ENCODE measurements around the gene ACAN. TPM values are rescaled to one million over a fixed set of nuclear protein-coding genes. Genes with fewer than 3 reads are reported as not detected.

Gene ACAN
- polyA plus RNA-seq, 3 donors: not detected

- H3K4me1 ChIP-seq (ENCODE audit: control insufficient read depth in 1 of 2, insufficient read depth in 2 of 2, low read length in 2 of 2): peaks cover 6 to 7% of the 10 kb centered on the region in 2 donors
- no peaks in the 10 kb centered on the region for H3K36me3 ChIP-seq (replicated peaks in 1 of 2; ENCODE audit: control insufficient read depth in 1 of 2, insufficient read depth in 2 of 2, low read length in 2 of 2)
- no peak overlapping the region for H3K27ac ChIP-seq (ENCODE audit: low read depth in 1 of 2, low read length in 2 of 2)
- 79% methylated on average over 10 of the region's 12 CpGs for WGBS (ENCODE audit: insufficient coverage)
- intact Hi-C loops (cut with micrococcal nuclease): loop anchor here (10.0 kb wide), 2 partner anchors 107 to 267 kb away; no protein-coding TSS in a partner anchor
- no peaks in the 10 kb centered on the region for H3K79me2 ChIP-seq (ENCODE audit: insufficient read depth, low read length)
- Mint-ChIP-seq H3K27me3 (ENCODE audit: low read depth in 3 of 3) (peaks cover 7 to 15% (median 12%) of the 10 kb centered on the region in 3 donors), H3K9me3 (no peaks in the 10 kb centered on the region), H3K4me3 (no peak overlapping the region), H3K4me1 (peaks cover 13% of the 10 kb centered on the region), H3K27ac (peak overlapping the region in 1 of 7 donors; percentile 46), H3K36me3 (no peaks in the 10 kb centered on the region)
- no peak for DNase-seq
- H3K4me2 ChIP-seq (replicated peaks; ENCODE audit: extremely low read depth, low read length, poor library complexity, severe bottlenecking): no peak overlapping the region
- H3K27me3 ChIP-seq (ENCODE audit: control insufficient read depth in 2 of 2, insufficient read depth in 2 of 2, low read length in 2 of 2): peaks cover 0 to 10% of the 10 kb centered on the region in 2 donors
- H3K9me3 ChIP-seq (replicated peaks in 1 of 2; ENCODE audit: control insufficient read depth in 1 of 2, insufficient read depth in 1 of 2, low read length in 2 of 2): no peaks in the 10 kb centered on the region
- no peak overlapping the region for H3K4me3 ChIP-seq (replicated peaks in 1 of 3; ENCODE audit: low read depth in 2 of 3, low read length in 3 of 3)
- H3K9ac ChIP-seq (ENCODE audit: insufficient read depth, low read length, poor library complexity, severe bottlenecking): no peak overlapping the region
- H2AFZ ChIP-seq (ENCODE audit: insufficient read depth, low read depth, low read length, poor library complexity, severe bottlenecking): no peak overlapping the region
- no peaks in the 10 kb centered on the region for H4K20me1 ChIP-seq (ENCODE audit: insufficient read depth, low read length)
- TF ChIP-seq CTCF (IDR thresholded peaks at IDR 0.05): no peak
Measured at GRCh38 chr15:88908123-88908522, 104.9 kb downstream of the ACAN start.

GRCh38 chr15:88908697-88909621 is 105.7 kb downstream of the ACAN start:
- 86% methylated on average over 11 of the region's 16 CpGs for WGBS (ENCODE audit: insufficient coverage)
- H3K4me3 Mint-ChIP-seq: no peak overlapping the region

More at GRCh38 chr15:88908697-88909621, 105.7 kb downstream of the ACAN start:
- no peaks in the 10 kb centered on the region for H4K20me1 ChIP-seq (ENCODE audit: insufficient read depth, low read length)
- H3K27me3 ChIP-seq (ENCODE audit: control insufficient read depth in 2 of 2, insufficient read depth in 2 of 2, low read length in 2 of 2): peaks cover 0 to 10% of the 10 kb centered on the region in 2 donors
- peaks cover 7 to 11% of the 10 kb centered on the region in 2 donors for H3K4me1 ChIP-seq (ENCODE audit: control insufficient read depth in 1 of 2, insufficient read depth in 2 of 2, low read length in 2 of 2)
- Mint-ChIP-seq H3K27ac (no peak overlapping the region), H3K36me3 (no peaks in the 10 kb centered on the region), H3K9me3 (no peaks in the 10 kb centered on the region), H3K4me1 (peaks cover 18% of the 10 kb centered on the region), H3K27me3 (ENCODE audit: low read depth in 3 of 3) (peaks cover 7 to 18% (median 12%) of the 10 kb centered on the region in 3 donors)
- H3K4me2 ChIP-seq (replicated peaks; ENCODE audit: extremely low read depth, low read length, poor library complexity, severe bottlenecking): no peak overlapping the region
- H3K9ac ChIP-seq (ENCODE audit: insufficient read depth, low read length, poor library complexity, severe bottlenecking): no peak overlapping the region
- TF ChIP-seq CTCF (IDR thresholded peaks at IDR 0.05): no peak
- intact Hi-C loops (cut with micrococcal nuclease): loop anchor here (10.0 kb wide), 2 partner anchors 106 to 266 kb away; no protein-coding TSS in a partner anchor
- DNase-seq: no peak
- no peak overlapping the region for H2AFZ ChIP-seq (ENCODE audit: insufficient read depth, low read depth, low read length, poor library complexity, severe bottlenecking)
- H3K27ac ChIP-seq (ENCODE audit: low read depth in 1 of 2, low read length in 2 of 2): no peak overlapping the region
- no peaks in the 10 kb centered on the region for H3K79me2 ChIP-seq (ENCODE audit: insufficient read depth, low read length)
- no peak overlapping the region for H3K4me3 ChIP-seq (replicated peaks in 1 of 3; ENCODE audit: low read depth in 2 of 3, low read length in 3 of 3)
- no peaks in the 10 kb centered on the region for H3K9me3 ChIP-seq (replicated peaks in 1 of 2; ENCODE audit: control insufficient read depth in 1 of 2, insufficient read depth in 1 of 2, low read length in 2 of 2)
- H3K36me3 ChIP-seq (replicated peaks in 1 of 2; ENCODE audit: control insufficient read depth in 1 of 2, insufficient read depth in 2 of 2, low read length in 2 of 2): no peaks in the 10 kb centered on the region

Measured in CD14-positive monocyte (primary cell).